Measurements from ENCODE around the gene LRRTM1. TPM values are rescaled to one million over a fixed set of nuclear protein-coding genes. Genes with fewer than 3 reads are reported as not detected.

The LRRTM1 gene
- total RNA-seq, 1 experiment from 2014 or later: 0.07 TPM

DNA sequence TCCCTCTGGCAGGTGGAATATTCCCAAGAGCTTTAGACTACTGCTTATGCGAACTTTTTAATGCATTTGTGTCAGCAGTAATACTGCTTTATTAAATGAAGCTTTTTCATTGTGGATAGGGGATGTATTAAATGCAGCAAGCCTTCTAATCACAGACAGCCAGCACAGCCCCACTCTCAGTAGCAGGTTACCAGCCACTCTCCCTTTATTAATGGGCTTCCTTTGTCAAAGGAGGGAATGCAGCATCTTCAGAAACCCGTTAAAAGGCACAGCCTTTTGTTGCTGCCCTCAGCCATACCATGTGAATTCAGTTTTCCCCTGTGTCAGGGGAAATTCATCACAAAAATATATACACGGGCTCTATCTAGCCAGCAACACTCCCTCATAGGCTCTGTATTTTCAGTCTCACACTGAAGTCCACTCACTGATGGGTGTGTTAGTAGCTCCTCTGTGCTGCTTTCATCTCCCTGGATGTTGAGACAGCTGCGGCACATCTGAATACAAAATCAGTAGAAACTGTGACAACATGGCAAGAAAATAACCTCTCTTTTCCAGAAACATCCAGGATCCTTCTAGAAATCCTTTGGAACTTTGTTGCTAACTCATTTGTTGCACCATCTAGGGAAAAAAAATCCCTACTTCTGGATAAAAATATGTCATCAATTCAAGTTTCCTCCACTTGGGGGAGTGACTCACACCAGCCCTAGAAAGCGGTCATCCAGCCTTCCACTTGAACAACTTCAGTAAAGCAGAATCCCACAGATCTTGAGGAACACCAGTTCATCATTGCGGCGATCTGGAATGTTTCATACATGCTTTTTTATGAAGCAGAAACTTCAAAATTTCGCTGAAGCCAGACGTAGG is 48.4 kb downstream of the LRRTM1 start:
- no peak for DNase-seq (ENCODE audit: low spot score)
- in situ Hi-C loops (cut with HindIII; ENCODE audit: low sequenced_read_pairs): no loop called here

DNA sequence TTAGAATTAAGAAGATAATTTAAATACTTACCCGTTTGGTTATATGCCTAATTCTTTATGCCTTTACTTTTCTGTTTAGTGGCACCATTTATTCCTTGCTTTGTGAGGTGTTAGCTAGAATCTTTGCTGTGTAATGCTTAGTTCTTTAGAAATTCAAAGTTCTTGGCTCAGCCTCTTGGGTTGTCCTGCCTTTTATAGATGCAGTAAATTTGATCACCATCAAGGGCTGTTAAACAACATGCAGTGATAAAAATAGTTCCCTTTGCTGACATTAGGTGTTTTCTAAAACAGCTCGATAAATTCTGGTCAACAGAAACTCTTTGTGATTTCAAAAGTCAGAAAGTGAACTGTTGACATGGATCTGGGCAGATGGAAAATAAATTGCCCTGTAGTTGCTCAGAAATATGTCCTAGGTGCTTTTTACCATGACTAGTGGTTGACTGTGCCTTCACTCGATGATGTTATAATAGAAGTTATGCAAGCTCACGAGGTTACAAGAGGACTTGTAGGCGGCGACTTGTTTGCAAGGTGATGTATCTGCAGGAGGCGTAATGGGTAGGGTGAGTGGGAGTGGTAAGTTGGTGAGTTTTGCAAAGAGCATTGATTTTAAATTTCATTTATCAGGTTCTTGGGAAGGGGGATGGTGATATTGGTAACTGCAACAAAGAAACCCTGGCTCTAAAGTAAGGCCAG is 52.1 kb downstream of the LRRTM1 start:
- in situ Hi-C loops (cut with HindIII; ENCODE audit: low sequenced_read_pairs): no loop called here
- DNase-seq (ENCODE audit: low spot score): no peak
